ENCODE results near the gene SCAMP3.

DNA sequence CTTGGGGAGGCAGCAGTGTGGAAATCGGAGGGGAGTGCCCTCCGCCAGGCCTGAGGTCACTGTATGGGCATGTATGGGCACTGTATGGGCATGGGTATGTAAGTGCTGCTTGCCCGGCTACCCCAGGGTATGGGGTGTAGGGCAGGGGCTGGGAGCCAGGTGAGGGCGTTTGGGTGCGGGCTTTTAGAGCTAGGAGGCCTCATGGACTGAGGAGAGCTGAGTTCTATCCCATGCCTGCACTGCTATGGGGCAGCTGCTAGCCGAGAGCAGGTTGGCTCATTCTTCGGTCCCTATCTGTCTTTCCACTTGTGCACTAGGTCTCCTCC is 33.7 kb upstream of the SCAMP3 start:
- TF ChIP-seq CTCF (conservative IDR thresholded peaks at IDR 0.05; ENCODE audit: low read length) (no peak), EZH2phosphoT487 (IDR thresholded peaks at IDR 0.05; ENCODE audit: borderline replicate concordance) (no peak)

All from Loucy (cell line).